AG09309 (cell line): ENCODE results near the gene FRMD8.

Experiments
- DNase-seq: peaks from one replicate; pipeline ENCODE4 v3.0.0-alpha.2; 2010; ENCODE audit warnings: low read depth
- H3K4me3 ChIP-seq: 2 replicates; pipeline ENCODE4 v1.5.1; 2011; ENCODE audit warnings: mild to moderate bottlenecking, low read depth, low read length, moderate library complexity; ENCODE audit not compliant: control insufficient read depth
- TF ChIP-seq, protein P1 (sequence below): IDR thresholded peaks from 2 replicates; pipeline ENCODE4 v1.5.1; 2011; ENCODE audit warnings: mild to moderate bottlenecking, low read depth, low read length, inconsistent platforms; ENCODE audit not compliant: insufficient read depth, control insufficient read depth; ENCODE audit errors: missing control alignments

The FRMD8 gene

DNA sequence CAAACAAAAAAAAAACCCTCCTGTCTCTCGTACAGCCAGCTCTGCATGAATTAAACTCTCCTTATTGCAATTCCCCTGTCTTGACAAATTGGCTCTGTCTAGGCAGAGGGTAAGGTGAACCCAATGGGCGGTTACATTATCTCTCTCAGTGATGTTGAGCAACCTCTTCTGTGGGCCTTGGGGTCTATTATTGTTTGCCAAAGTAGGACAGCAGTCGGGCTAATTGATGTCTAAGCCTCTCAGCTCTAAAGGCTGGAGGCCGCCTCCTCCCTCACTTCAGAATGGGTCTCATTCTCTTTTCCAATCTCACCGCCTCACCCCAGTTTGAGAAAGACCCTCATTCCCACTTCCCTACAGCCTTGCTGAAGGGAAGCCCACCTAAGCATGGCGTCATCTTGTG is 2.7 kb upstream of the FRMD8 start:
- TF ChIP-seq, protein P1, sequence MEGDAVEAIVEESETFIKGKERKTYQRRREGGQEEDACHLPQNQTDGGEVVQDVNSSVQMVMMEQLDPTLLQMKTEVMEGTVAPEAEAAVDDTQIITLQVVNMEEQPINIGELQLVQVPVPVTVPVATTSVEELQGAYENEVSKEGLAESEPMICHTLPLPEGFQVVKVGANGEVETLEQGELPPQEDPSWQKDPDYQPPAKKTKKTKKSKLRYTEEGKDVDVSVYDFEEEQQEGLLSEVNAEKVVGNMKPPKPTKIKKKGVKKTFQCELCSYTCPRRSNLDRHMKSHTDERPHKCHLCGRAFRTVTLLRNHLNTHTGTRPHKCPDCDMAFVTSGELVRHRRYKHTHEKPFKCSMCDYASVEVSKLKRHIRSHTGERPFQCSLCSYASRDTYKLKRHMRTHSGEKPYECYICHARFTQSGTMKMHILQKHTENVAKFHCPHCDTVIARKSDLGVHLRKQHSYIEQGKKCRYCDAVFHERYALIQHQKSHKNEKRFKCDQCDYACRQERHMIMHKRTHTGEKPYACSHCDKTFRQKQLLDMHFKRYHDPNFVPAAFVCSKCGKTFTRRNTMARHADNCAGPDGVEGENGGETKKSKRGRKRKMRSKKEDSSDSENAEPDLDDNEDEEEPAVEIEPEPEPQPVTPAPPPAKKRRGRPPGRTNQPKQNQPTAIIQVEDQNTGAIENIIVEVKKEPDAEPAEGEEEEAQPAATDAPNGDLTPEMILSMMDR: no peak
- no peak for DNase-seq
- no peak overlapping the region for H3K4me3 ChIP-seq

DNA sequence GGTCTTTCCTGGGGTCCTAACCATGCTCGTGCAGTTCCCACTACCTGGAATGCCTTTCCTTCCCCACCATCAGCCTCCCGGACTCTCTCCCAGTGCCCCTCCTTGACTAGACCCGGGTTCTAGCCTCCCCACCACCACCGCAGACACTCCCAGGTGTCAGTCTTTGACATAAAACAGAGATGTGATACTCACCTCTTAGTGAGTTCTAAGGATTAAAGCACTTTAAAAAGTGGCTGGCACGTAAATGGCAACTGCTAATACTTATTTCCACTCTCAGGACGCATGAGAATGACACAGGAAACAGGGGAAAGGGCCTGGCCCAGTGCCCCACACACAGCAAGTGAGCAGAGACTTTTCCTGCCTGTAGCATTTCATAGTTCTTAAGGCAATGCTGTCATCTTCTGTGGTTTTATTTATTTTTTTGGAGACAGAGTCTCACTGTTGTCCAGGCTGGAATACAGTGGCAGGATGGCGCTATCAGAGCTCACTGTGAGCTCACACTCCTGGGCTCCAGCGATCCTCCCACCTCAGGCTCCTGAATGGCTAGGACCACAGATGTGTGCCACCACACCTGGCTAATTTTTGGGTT is 2.0 kb upstream of the FRMD8 start:
- H3K4me3 ChIP-seq: no peak overlapping the region
- TF ChIP-seq, protein P1: no peak
- no peak for DNase-seq

DNA sequence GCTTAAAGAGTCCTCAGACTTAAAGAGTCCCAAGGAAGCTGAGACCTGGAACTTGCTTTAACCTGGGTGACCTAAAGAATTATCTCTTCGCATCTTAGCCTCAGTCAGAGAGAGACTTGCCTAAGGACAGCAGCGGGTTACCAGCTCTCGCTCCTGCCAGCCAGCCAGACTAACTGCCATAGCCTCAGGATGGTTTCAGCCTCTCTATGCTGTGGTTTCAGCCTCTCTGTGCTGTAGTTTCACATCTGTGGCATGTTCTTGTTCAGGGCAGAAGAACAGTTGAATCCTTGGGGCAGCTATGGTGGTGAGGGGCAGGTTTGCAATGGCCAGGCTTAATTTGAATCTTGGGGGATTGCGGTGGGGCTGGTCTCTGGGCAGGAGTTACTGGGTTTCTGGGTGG is 2.3 kb downstream of the FRMD8 start:
- TF ChIP-seq, protein P1: no peak
- H3K4me3 ChIP-seq: no peak overlapping the region
- no peak for DNase-seq

DNA sequence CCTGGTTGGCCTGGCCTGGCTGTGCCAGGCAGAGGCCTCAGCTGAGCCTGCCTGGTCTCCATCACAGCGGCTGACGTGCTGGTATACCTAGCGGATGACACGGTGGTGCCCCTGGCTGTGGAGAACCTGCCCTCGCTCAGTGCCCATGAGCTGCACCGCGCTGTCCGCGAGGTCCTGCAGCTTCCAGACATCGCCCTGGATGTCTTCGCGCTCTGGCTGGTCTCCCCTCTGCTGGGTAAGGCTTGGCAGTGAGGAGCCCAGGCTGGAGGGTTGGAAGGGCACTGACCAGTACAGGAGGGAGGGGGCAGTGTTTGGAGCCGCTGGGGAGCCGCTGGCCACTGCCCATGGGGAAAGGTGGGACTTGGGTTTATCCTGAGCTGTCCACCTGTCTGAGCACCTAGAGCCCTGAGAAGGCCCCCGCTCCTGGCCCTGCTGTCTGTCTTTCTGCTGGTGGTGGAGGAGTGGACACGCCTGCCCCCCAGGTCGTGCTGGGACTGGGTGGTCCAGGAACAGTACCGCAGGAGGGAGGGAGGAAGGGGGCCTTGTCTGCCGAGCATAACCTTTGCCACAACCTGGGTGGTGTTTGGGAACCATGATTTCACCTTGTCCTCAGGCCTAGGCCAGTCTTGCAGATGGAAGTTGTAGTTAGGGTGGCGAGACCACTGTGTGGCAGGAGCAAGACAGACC is 3.0 kb downstream of the FRMD8 start:
- no peak overlapping the region for H3K4me3 ChIP-seq
- TF ChIP-seq, protein P1: no peak
- DNase-seq: no peak

DNA sequence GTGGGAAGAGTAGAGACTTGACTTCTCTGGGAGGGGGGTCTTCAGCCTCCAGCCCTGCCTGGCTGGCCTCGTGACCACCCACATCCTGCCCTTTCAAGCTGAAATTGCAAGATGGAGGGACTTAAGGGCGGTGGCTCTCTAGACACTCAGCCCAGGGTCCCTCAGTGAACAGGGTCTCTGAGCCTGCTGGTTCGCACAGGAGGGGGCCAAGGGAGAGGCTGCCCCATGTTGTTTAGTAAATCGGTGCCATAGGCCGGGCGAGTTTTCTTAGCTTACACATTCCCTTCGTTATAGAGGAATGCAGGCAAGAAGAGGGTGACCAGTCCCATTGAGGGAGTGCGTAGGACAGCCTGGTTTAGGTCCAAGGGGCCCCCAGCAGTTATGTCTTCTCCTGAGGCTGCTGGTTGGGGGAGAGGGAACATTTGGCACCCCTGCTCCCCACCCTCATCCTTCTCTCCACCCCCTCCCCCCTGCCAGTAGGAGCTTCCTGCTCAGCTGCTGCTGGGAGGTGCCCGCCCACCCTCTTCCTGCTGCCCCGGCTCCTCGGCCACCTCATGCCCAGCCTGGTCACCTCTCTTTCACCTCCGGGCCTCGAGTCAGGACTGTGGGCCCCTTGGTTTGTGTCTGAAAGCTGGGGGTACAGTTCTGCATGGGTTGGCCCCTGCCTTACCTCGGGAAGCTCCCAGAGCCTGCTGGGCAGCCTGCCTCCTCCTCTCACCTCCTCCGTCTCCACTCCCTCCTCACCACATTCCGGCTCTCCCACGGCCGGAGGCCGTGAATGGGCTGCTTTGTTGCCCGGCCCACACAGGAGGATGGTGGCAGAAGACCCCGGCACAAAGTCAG is 3.9 kb downstream of the FRMD8 start:
- DNase-seq: no peak
- TF ChIP-seq, protein P1: no peak
- H3K4me3 ChIP-seq: no peak overlapping the region; the same call in 1 of the 2 replicates

DNA sequence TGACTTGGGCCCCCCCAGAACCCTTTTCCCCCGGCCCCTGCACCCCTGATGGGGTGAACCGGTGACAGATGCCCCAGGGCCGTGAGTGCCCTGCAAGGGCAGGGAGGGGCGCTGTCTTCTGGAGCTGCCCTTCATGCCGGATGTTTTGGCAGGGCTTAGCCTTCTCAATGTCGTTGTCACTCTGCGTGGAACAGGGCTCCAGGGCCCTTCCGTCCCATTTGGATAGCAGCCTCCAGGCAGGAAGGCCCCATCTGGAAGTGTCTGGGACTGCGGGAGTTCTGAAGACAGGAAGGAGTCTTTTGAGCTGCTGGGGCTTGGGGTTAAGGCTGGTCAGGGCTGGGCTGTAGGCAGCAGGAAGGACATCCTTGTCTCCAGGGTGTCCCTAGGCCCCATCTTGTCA is 4.6 kb downstream of the FRMD8 start:
- H3K4me3 ChIP-seq: no peak overlapping the region; the same call in 1 of the 2 replicates
- TF ChIP-seq, protein P1: no peak
- no peak for DNase-seq
